PC-9 (cell line): Measurements from ENCODE around the gene LTO1.

Source experiments
- CTCF ChIP-seq: fragments of 200-600 bp; sonication (generic); conservative IDR thresholded peaks from 2 replicates; pipeline ENCODE4 v1.6.1; 2017; ENCODE audit warnings: mixed run types, antibody characterized with exemption, mild to moderate bottlenecking, moderate library complexity
- EZH2 ChIP-seq: fragments of 200-600 bp; sonication (generic); IDR thresholded peaks from 2 replicates; pipeline ENCODE4 v1.8.0; 2017; ENCODE audit warnings: antibody characterized with exemption, low read depth

GRCh38 chr11:69702769-69703452 is 27.8 kb upstream of the LTO1 start:
- TF ChIP-seq EZH2 (no peak), CTCF (no peak)
